ENCODE results near the gene ZMAT5.

- no peak for TF ChIP-seq ARNTL (CRISPR knock-in tag; IDR thresholded peaks at IDR 0.05; ENCODE audit: borderline replicate concordance, low read depth)
- TF ChIP-seq, protein P1, sequence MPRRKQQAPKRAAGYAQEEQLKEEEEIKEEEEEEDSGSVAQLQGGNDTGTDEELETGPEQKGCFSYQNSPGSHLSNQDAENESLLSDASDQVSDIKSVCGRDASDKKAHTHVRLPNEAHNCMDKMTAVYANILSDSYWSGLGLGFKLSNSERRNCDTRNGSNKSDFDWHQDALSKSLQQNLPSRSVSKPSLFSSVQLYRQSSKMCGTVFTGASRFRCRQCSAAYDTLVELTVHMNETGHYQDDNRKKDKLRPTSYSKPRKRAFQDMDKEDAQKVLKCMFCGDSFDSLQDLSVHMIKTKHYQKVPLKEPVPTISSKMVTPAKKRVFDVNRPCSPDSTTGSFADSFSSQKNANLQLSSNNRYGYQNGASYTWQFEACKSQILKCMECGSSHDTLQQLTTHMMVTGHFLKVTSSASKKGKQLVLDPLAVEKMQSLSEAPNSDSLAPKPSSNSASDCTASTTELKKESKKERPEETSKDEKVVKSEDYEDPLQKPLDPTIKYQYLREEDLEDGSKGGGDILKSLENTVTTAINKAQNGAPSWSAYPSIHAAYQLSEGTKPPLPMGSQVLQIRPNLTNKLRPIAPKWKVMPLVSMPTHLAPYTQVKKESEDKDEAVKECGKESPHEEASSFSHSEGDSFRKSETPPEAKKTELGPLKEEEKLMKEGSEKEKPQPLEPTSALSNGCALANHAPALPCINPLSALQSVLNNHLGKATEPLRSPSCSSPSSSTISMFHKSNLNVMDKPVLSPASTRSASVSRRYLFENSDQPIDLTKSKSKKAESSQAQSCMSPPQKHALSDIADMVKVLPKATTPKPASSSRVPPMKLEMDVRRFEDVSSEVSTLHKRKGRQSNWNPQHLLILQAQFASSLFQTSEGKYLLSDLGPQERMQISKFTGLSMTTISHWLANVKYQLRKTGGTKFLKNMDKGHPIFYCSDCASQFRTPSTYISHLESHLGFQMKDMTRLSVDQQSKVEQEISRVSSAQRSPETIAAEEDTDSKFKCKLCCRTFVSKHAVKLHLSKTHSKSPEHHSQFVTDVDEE (CRISPR knock-in tag; IDR thresholded peaks at IDR 0.05), result no peak
- TF ChIP-seq ZFP30 (CRISPR knock-in tag; IDR thresholded peaks at IDR 0.05), result no peak
- no peak for TF ChIP-seq TOX (CRISPR knock-in tag; IDR thresholded peaks at IDR 0.05; ENCODE audit: borderline replicate concordance)
- TF ChIP-seq BACH2 (CRISPR knock-in tag; IDR thresholded peaks at IDR 0.05; ENCODE audit: borderline replicate concordance), result no peak
- TF ChIP-seq, protein P2, sequence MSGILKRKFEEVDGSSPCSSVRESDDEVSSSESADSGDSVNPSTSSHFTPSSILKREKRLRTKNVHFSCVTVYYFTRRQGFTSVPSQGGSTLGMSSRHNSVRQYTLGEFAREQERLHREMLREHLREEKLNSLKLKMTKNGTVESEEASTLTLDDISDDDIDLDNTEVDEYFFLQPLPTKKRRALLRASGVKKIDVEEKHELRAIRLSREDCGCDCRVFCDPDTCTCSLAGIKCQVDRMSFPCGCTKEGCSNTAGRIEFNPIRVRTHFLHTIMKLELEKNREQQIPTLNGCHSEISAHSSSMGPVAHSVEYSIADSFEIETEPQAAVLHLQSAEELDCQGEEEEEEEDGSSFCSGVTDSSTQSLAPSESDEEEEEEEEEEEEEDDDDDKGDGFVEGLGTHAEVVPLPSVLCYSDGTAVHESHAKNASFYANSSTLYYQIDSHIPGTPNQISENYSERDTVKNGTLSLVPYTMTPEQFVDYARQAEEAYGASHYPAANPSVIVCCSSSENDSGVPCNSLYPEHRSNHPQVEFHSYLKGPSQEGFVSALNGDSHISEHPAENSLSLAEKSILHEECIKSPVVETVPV (CRISPR knock-in tag; IDR thresholded peaks at IDR 0.05), result no peak
- TF ChIP-seq, protein P3, sequence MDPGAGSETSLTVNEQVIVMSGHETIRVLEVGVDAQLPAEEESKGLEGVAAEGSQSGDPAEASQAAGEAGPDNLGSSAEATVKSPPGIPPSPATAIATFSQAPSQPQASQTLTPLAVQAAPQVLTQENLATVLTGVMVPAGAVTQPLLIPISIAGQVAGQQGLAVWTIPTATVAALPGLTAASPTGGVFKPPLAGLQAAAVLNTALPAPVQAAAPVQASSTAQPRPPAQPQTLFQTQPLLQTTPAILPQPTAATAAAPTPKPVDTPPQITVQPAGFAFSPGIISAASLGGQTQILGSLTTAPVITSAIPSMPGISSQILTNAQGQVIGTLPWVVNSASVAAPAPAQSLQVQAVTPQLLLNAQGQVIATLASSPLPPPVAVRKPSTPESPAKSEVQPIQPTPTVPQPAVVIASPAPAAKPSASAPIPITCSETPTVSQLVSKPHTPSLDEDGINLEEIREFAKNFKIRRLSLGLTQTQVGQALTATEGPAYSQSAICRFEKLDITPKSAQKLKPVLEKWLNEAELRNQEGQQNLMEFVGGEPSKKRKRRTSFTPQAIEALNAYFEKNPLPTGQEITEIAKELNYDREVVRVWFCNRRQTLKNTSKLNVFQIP (CRISPR knock-in tag; IDR thresholded peaks at IDR 0.05; ENCODE audit: borderline replicate concordance, low read depth), result no peak
- TF ChIP-seq RARB (CRISPR knock-in tag; IDR thresholded peaks at IDR 0.05), result no peak
- TF ChIP-seq GLIS3 (CRISPR knock-in tag; IDR thresholded peaks at IDR 0.05), result no peak
- no peak for TF ChIP-seq ESRRG (CRISPR knock-in tag; IDR thresholded peaks at IDR 0.05)
- no peak for TF ChIP-seq ZNF70 (CRISPR knock-in tag; IDR thresholded peaks at IDR 0.05)
- TF ChIP-seq PATZ1 (CRISPR knock-in tag; IDR thresholded peaks at IDR 0.05; ENCODE audit: borderline replicate concordance), result no peak
Observed at GRCh38 chr22:29788339-29789279, 21.8 kb upstream of the ZMAT5 start.

Measured in SK-N-SH treated with all-trans-retinoic acid at 6 μM for 48 hours (cell line).